C1 segment of cervical spinal cord (tissue), 14 donors: ENCODE measurements around the gene CT47C1.

Experiments used
- DNase-seq, 14 donors: peaks; one replicate each; lab custom pipeline; 2025; lab: John Stamatoyannopoulos, UW

The CT47C1 gene

DNA sequence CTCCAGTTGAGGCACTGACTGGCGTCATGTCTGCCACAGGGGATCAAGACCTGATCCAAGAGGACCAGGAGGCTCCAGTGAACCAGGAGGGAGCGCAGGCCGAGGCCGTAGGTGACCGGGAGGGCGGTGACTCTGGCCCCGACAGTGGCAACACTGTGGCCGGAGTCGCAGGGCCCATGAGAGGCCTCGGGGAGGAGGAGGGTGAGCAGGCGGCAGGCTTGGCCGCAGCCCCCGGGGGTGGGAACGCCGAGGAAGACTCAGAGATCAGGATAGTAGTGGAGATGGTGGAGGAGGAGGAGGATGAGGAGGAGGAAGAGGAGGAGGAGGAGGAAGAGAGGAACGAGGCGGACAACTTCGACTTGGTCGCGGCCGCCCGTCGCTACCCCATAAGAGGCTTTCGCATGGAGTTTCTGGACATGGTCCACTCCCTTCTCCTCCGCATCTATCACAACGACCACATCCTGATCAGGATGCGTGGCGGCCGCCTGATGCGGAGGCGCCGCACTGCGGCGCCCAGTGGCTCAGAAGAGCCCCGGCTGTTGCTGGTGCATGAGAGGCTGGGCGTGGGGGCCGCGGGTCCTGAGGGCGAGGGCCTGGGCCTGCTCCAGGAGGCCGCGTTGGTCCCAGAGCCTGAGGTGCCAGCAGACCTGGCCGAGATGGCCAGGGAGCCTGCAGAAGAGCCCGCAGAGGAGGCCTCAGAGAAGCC lies 560 bp downstream of the CT47C1 start:
- DNase-seq = no peak

GRCh38 chrX:119073911-119074310 lies 1.1 kb downstream of the CT47C1 start:
- no peak for DNase-seq

DNA sequence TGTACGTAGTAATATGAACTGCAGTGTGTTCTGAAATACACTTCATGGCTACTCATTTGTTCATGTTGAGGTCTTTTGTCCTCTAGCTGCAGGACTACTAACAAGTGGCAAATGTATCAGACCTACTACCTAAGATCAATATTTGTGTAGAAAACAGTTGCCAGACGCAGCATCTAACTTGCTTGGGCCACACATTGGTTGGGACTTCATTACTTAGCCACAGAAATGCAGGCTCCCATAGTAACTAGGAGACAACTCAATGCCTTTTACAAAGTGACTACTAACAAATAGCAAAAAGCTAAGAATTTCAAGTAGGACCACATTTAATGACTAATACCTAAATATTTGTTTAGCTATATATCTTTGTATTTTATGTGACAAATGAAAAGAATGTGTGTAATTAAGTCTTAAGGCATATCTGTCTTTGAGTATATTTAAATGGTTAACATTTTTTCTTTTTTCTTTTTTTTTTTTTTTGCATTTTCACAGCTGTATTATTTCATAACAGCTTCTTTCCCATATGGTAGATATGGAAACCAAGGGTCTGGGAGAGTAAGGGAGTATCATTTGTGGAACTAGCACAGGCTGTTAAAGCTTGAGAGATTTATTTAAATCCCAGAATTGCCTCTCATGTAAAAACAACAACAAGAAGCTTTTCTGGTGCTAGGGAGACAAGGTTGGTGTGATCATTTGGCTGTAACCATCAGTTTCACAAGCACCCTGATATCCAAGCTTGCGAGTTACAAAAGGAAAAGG lies 2.7 kb downstream of the CT47C1 start:
- no peak for DNase-seq

GRCh38 chrX:119082278-119082677 lies 9.5 kb downstream of the CT47C1 start:
- DNase-seq = no peak

- DNase-seq = no peak
Measured at GRCh38 chrX:119084766-119085165, 12.0 kb downstream of the CT47C1 start.

GRCh38 chrX:119087121-119087520 lies 14.3 kb downstream of the CT47C1 start:
- DNase-seq = no peak

DNA sequence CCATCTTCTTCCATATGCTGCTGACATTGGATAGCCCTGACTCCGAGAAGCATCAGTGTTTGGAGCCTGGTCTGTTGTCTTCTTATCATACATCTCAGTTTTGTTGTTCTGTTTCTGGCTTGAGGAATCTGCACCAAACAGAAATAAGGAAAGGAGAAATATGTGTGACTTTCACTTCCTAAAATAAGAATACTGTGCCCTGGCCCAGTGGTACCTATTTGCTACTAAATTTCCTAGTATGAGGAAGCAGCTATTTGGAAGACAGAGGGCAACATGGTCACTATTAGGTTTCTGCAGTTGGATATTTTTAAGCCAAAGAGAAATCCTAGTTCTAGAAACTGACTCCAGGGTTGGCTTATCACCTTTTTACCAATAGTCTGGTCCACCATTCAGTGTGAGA lies 16.8 kb downstream of the CT47C1 start:
- no peak for DNase-seq

GRCh38 chrX:119090627-119091026 lies 17.8 kb downstream of the CT47C1 start:
- no peak for DNase-seq

DNA sequence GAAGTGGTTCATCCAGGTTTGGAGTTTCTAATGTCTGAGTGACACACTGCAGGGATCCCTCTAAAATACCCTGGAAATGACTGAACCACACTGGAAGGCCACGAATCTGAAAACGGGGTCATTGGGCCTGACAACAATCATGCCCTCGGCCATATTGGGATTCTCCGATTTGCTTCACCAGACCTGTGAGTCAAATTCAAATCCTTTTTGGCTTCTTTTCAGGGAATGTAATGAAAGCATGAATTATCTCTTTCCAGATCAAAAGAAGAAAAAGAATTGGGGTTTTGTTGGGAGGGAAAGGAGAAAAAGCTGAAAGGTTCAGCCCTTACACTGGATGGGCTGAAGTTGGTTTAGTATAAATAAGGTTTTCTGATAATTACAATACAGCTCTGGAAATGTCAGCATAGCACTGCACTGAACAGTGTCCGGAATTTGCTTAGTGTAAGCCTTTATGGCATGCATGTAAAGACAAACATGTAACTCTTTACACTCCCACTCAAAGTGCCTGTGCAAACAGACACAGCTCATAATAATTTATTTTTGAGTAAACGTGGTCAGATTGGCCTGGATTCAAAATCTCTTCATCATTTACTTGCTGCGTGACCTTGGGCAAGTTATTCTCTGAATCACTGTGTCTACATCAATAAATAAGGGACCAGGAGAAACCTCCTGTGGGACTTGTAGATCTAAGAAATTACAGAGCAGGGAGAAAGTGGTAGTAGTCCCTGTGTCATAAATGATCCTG lies 21.4 kb downstream of the CT47C1 start:
- no peak for DNase-seq

- DNase-seq = no peak
Measured at GRCh38 chrX:119094819-119095218, 22.0 kb downstream of the CT47C1 start.

DNA sequence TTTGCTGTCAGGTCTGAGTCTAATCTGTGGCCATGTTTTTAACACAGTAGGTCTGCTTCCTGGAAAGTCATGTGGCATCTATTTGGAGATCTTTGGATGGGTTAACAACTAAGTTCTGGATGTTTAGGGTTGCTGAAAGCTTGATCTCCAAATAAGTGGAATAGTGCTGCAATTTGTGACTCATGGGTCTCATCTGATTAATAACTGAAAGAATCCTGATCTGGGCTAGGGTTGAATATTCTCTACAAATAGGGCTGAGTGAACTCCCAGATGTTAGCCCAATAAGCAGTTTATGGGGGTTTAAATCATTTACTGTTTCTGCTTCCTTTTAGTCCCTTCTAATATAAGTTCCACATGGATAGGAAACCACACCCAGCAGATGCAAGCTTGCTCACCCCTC lies 23.1 kb downstream of the CT47C1 start:
- no peak for DNase-seq

DNA sequence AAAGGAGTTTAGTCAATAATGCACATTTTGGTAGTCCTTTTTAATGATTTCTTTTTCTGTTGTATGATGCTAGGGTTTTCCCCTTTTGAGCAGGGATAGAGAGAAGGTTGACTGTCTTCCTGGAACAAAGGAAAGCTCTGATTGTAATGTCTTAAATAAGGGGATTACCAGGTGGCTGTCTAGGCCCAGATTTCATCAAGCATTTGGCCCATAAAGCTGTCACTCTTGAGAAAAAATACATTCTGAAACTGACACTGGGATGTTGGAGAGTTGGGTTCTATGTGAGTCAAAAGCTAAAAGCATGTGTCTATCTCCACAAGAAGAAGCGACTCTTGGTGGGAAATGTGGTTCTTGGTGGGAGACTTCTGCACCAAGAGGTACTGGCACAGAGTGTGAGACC lies 28.4 kb downstream of the CT47C1 start:
- no peak for DNase-seq

DNA sequence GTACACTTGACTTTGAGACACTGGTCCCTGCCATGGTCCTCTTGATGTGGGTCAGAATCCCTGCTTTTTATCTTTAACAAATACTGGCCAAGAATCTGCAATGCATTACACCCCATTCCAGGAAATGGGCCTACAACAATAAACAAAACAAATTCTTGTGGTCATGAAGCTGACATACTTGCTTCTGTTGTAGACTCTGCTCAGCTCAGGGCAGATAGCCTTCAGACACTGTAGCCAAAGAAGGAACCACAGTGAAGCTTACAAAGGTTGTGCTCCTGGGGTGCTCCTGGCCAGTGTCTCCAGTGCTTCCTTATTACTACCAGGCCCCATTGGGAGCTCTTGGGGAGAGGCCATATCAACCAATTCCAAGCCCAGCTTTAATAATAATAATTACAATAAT lies 33.0 kb downstream of the CT47C1 start:
- no peak for DNase-seq

GRCh38 chrX:119107206-119107605 lies 34.4 kb downstream of the CT47C1 start:
- DNase-seq = no peak

DNA sequence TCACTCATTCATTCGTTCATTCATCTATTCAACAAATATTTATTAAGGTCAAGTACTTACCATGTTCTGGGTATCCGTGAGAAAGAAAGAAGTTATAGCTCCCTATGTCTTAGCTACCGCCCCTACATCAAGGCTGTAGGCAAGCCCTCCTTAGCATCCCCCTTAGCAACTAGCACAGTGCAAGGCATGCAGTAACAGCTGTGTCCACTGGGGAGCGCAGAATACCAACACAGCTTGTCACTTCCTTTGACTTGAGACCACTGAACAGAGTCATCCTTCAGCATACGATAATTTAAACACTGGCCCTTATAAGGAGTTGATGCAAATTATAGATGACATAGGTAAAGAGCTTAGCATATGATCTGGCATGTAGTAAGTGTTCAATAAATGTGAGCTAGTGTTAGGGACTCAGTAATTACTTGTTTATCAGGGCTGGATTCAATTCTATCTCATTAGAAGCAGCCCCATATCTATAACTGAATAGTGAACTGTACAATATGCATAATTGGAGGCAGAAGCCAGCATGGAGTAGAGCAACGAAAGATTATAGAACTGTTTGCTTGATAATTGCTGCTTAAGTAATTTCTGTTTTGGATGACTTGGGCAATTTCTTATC lies 46.1 kb downstream of the CT47C1 start:
- peak in 2 of 14 donors; percentile 0 for DNase-seq

- DNase-seq = no peak
Measured at GRCh38 chrX:119121341-119121740, 48.5 kb downstream of the CT47C1 start.
